D721Med (cell line): ENCODE results near the gene RAMP1.

ENCODE experiments used
- DNase-seq: peaks from one replicate; pipeline ENCODE4 v3.0.0; 2011; ENCODE audit warnings: low spot score; ENCODE audit not compliant: insufficient read length
- FAIRE-seq: peaks from 2 replicates; lab custom pipeline; 2011; peaks lifted over from hg19 to GRCh38; lab: Jason Lieb, UNC
- TF ChIP-seq, protein P1 (sequence below): IDR thresholded peaks from 2 replicates; pipeline ENCODE4 v1.5.1; 2012; ENCODE audit warnings: mild to moderate bottlenecking, control low read depth; ENCODE audit not compliant: insufficient read depth; ENCODE audit errors: missing control alignments

Gene RAMP1

DNA sequence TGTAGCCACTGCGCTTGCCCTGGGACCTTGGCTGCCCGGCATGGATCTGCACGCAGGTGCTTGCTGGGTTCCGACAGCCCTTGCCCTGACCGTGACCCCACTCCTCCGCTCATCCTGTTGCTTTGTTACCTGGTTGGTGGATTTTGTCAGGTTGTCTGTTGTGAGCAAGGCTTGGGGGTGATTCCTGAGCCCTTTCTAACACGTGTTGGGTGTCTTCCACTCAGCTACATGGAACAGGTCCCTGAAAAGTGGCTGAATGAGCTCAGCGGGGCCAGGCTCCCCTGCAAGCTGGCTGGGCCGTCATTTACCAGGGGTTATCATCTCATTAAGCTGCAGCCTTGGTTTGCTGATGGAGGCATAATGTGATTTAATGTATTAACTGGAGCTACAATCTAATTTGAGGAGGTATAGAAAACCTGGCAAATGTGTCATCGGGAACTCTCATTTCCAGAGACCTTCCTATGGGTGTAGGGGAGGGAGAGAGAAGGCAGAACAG lies 24.6 kb downstream of the RAMP1 start:
- TF ChIP-seq, protein P1, sequence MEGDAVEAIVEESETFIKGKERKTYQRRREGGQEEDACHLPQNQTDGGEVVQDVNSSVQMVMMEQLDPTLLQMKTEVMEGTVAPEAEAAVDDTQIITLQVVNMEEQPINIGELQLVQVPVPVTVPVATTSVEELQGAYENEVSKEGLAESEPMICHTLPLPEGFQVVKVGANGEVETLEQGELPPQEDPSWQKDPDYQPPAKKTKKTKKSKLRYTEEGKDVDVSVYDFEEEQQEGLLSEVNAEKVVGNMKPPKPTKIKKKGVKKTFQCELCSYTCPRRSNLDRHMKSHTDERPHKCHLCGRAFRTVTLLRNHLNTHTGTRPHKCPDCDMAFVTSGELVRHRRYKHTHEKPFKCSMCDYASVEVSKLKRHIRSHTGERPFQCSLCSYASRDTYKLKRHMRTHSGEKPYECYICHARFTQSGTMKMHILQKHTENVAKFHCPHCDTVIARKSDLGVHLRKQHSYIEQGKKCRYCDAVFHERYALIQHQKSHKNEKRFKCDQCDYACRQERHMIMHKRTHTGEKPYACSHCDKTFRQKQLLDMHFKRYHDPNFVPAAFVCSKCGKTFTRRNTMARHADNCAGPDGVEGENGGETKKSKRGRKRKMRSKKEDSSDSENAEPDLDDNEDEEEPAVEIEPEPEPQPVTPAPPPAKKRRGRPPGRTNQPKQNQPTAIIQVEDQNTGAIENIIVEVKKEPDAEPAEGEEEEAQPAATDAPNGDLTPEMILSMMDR = no peak
- FAIRE-seq = no peak

DNA sequence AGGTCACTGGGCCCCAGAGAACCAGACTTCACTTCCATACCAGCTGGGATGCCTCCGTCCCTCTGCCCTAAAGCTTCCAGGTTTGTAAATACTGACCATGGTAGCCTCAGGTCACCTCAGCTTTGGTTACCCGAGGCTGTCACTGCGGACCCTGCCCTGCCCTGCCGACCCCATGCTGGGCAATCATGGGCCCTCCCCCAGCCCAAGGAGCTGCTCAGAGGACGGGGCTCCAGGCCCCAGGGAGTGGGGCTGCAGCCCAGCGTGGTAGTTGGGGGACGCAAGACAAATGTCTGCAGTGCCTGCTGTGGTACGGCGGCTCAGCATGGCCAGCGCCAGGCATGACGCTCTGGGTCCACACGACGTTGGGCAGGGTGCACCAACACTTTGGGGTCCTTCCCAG lies 25.3 kb downstream of the RAMP1 start:
- DNase-seq (no peak), FAIRE-seq (no peak)
- TF ChIP-seq, protein P1 = no peak

More for the DNA sequence above, 24.6 kb downstream of the RAMP1 start:
- DNase-seq = no peak

DNA sequence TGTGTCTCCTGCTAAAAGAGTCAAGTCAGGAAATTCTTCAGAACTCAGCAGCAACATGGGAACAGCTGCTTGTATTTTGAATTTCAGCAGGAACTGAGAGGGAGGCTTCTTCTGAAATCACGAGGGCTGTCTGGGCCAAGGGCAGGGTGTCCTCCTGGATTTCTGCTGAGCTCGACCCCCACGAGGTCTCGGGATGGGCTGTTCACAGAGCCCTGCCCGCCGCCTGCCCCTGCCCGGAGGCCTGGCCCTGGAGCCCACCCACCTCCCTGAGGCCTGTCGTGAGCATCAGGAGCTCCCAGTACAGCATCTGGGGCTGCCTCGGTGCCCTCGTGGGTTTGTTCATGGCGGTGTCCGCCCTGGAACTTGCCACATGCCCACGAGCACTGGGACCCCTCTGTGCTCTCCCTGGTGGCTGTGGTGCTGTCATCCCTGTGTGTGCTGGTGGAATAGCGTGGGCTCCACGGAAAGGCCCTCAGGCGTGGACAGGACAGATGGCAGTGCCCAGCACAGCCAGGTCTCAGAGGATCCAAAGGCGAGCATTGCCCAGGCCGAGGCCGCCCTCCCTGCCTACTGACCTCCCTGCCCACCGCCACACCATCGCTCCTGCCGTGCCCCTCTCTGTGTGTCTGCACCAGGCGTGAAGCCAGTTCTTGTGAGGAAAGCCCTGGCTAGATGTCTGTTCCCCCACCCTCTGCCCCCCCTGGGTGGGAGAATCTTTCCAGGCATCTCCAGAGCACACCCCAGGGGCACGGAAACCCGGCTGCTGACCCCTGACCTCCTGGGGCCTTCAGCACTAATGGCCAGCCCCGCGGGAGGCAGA lies 25.9 kb downstream of the RAMP1 start:
- DNase-seq (no peak), FAIRE-seq (no peak)
- TF ChIP-seq, protein P1 = no peak

DNA sequence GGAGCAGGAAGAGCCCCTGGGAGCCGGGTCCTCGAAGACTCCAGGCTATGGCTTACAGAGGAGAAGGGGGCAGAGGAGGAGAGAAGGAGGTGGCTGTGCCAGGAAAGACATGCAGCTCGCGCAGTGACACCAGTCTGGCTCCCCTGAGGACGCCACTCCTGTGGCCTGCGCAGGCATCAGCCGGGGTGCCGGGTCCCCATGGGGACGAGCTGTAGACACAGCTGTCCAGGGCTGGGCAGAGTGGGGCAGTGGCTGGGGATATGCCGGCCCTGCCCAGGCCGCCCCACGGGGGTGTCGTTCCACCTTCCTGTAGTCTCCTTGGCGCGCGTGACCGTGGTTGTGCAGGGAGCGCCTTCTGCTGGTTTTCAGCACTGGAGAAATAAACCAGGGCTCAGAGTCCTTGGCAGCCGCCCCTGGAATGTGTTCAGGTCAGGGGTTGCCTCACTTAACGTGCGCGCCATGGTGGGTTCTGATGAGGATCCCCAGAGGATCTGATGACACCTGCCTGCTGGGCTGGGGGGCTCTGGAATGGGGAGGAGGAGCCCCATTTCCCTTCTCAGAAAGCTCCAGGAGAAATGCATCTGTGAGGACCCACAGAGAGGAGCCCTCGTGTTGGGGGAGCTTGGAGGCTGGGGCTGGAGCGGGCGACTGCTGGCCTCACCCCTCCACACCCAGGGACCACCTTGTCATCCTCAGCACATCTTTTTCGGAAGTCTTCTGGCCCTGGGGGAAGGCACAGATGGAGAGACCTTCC lies 26.7 kb downstream of the RAMP1 start:
- no peak for FAIRE-seq
- TF ChIP-seq, protein P1 = no peak

DNA sequence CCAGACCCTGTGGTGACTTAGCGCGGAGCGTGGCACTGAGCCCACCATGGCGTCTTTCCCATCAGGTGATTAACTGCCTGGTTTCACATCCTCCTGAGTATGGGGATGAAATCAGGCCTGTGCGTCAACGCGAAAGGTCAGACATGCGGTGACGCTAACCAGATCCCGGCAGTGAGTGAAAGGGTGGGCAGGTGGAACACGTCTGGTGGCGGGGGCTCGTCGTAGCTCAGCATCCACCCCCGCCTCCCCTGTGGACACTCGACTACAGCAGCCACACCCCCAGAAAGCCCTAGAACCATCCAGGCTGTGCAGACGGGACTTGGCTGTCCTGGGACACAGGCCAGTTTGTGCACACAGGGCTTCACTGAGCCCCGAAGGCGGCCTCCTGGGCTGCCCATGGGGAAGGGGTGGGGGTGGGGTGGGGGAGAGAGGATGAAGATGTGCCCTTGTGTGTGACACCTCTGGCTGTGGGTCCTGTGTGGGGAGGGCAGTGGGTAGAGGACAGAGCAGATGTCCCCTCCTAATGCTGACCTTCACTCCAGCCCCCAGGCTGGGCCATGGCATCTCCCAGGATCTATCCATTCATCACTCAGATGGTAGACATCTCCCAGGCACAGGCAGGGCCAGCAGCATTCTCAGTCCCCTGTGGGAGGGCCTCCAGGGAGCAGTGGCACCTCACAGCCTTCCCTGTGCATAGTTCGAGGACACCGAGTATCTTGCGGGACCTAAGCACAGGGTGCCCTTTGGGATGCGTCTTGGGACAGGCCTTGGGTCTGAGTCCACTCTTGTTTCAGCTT lies 27.5 kb downstream of the RAMP1 start:
- DNase-seq (no peak), FAIRE-seq (no peak)

More for the DNA sequence above, 26.7 kb downstream of the RAMP1 start:
- no peak for DNase-seq

DNA sequence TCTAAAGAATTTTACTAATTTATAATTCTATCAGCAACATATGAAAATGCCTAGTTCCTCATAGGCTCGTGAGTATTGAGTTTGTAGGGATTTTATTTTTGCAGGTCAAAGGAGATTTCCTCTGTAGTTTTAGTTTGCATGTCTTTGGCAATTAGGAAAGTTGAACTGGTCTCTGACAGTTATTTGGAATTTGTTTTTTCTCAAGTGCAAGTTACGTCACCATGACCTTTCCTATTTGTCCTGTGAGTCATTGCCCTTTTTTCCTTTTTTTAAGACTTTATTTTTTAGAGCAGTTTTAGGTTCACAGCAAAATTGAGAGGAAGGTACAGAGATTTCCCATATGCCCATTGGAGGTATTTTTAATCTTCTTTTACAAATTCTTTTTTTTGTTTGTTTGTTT lies 29.0 kb downstream of the RAMP1 start:
- DNase-seq = no peak
- no peak for FAIRE-seq
- TF ChIP-seq, protein P1 = no peak

More for the DNA sequence above, 27.5 kb downstream of the RAMP1 start:
- TF ChIP-seq, protein P1 = no peak
